HepG2 (cell line): ENCODE data around the gene SLC29A1.

Source experiments
- HDAC6 ChIP-seq: fragments of 200-600 bp; sonication (generic); IDR thresholded peaks from 2 replicates; pipeline ENCODE4 v1.7.0; 2017; ENCODE audit warnings: mild to moderate bottlenecking, antibody characterized with exemption, low read length, low read depth
- POLR2A ChIP-seq, 2 experiments: IDR thresholded peaks; 2 replicates each; pipeline ENCODE4 v1.6.1; 2011; ENCODE audit warnings: low read depth in 2 of 2, low read length in 2 of 2, mild to moderate bottlenecking in 1 of 2, moderate library complexity in 1 of 2; ENCODE audit not compliant: insufficient read depth in 1 of 2
- TBX2 ChIP-seq: sonication (generic); formaldehyde crosslinking; IDR thresholded peaks from 2 replicates; pipeline ENCODE4 v1.5.0; 2020; ENCODE audit warnings: missing genetic modification reagents, mild to moderate bottlenecking, borderline replicate concordance
- TF ChIP-seq, protein P1 (sequence below): sonication (generic); formaldehyde crosslinking; IDR thresholded peaks from 2 replicates; pipeline ENCODE4 v1.8.1; 2023; ENCODE audit warnings: mild to moderate bottlenecking, missing genetic modification reagents
- TF ChIP-seq, protein P2 (sequence below): sonication (generic); formaldehyde crosslinking; IDR thresholded peaks from 2 replicates; pipeline ENCODE4 v1.5.0; 2020; ENCODE audit warnings: mild to moderate bottlenecking, missing genetic modification reagents, moderate library complexity
- TF ChIP-seq, protein P3 (sequence below): sonication (generic); formaldehyde crosslinking; IDR thresholded peaks from 2 replicates; pipeline ENCODE4 v1.5.0; 2020; ENCODE audit warnings: mild to moderate bottlenecking, missing genetic modification reagents

DNA sequence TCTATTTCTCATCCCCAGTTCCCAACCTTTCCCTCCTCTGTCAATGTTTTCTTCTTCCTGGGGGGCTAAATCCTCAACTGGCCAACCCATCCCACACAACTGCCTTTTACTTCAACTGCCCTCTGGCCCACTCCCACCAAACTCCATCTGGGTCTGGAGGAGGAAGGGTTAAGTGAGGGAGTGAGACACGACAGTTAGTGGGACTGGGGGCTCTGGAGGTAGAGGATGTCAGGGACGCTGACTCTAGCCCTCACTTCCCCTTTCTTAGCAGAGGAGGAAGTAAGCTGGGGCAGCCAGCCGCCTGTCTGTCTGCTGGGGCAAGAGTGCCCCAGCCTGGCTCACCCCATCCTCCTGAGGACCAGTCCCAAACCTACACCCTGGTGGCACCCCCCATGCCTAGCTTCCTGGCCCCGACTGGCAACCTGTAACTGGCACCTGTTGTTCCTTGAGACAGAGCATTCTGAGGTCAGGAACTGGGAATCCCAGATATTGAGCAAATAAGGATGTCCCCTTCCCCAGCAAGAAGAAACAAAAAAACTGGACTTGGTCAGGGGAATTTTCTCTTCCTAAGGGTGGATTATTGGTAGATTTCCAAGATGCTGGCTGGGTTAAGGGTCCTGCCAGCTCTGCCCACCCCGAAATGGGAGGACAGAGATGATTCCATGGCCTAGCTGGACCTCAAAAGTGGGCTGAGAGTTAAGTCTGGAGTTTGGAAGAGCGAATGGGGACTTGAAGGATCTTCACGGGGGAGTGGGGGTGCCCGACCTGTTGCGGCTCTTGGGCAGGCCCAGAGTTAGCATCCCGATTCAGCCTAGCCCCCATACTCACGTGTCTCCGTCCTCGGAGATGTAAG, 41.0 kb downstream of the SLC29A1 start:
- TF ChIP-seq POLR2A (IDR thresholded peaks at IDR 0.05; ENCODE audit: insufficient read depth in 1 of 2, low read depth in 2 of 2, low read length in 2 of 2) (no peak), TBX2 (CRISPR knock-in tag) (no peak; the same call in 1 of the 2 replicates), HDAC6 (no peak)
- TF ChIP-seq, protein P1, sequence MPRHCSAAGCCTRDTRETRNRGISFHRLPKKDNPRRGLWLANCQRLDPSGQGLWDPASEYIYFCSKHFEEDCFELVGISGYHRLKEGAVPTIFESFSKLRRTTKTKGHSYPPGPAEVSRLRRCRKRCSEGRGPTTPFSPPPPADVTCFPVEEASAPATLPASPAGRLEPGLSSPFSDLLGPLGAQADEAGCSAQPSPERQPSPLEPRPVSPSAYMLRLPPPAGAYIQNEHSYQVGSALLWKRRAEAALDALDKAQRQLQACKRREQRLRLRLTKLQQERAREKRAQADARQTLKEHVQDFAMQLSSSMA = no peak
- TF ChIP-seq, protein P2, sequence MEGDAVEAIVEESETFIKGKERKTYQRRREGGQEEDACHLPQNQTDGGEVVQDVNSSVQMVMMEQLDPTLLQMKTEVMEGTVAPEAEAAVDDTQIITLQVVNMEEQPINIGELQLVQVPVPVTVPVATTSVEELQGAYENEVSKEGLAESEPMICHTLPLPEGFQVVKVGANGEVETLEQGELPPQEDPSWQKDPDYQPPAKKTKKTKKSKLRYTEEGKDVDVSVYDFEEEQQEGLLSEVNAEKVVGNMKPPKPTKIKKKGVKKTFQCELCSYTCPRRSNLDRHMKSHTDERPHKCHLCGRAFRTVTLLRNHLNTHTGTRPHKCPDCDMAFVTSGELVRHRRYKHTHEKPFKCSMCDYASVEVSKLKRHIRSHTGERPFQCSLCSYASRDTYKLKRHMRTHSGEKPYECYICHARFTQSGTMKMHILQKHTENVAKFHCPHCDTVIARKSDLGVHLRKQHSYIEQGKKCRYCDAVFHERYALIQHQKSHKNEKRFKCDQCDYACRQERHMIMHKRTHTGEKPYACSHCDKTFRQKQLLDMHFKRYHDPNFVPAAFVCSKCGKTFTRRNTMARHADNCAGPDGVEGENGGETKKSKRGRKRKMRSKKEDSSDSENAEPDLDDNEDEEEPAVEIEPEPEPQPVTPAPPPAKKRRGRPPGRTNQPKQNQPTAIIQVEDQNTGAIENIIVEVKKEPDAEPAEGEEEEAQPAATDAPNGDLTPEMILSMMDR (CRISPR knock-in tag) = no peak
- TF ChIP-seq, protein P3, sequence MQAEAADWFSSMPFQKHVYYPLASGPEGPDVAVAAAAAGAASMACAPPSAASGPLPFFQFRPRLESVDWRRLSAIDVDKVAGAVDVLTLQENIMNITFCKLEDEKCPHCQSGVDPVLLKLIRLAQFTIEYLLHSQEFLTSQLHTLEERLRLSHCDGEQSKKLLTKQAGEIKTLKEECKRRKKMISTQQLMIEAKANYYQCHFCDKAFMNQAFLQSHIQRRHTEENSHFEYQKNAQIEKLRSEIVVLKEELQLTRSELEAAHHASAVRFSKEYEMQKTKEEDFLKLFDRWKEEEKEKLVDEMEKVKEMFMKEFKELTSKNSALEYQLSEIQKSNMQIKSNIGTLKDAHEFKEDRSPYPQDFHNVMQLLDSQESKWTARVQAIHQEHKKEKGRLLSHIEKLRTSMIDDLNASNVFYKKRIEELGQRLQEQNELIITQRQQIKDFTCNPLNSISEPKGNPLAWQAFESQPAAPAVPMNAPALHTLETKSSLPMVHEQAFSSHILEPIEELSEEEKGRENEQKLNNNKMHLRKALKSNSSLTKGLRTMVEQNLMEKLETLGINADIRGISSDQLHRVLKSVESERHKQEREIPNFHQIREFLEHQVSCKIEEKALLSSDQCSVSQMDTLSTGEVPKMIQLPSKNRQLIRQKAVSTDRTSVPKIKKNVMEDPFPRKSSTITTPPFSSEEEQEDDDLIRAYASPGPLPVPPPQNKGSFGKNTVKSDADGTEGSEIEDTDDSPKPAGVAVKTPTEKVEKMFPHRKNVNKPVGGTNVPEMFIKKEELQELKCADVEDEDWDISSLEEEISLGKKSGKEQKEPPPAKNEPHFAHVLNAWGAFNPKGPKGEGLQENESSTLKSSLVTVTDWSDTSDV (CRISPR knock-in tag) = no peak
